HUDEP-2 (cell line): ENCODE measurements around the gene IGFBP7.
"Not testable (repeated sequence)": the region's sequence is repeated elsewhere in the genome, so short reads cannot be mapped to it uniquely, and the experiment has no call there.

ENCODE experiments used
- DNase-seq, 76 experiments: peaks; one replicate each; lab custom pipeline; 2025; ENCODE audit not compliant: unreplicated experiment in 76 of 76; lab: John Stamatoyannopoulos, UW

Gene IGFBP7

GRCh38 chr4:57076646-57077045, 33.5 kb downstream of the IGFBP7 start:
- no peak for DNase-seq

DNA sequence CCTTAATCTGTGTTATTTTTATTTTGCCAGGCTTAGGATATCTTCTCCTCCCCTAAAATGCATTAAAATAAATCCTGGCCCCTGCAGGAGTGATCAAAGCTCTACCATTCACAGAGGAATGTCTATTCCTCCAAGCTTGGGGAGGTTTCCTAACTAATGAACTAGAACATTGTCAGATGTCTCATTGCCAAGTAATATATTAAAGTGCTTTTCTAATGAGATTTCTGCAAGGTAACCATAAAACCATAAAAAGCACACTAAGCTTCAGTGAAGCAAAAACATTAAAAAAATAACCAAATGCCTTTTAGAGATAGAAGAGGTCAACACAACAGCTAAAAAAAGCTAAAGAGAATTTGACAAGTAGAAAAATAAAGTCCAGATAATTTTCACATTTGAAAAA, 34.8 kb downstream of the IGFBP7 start:
- DNase-seq = no peak

GRCh38 chr4:57074744-57075143, 35.4 kb downstream of the IGFBP7 start:
- DNase-seq = no peak

- no peak for DNase-seq
Measured at GRCh38 chr4:57073559-57073958, 36.6 kb downstream of the IGFBP7 start.

DNA sequence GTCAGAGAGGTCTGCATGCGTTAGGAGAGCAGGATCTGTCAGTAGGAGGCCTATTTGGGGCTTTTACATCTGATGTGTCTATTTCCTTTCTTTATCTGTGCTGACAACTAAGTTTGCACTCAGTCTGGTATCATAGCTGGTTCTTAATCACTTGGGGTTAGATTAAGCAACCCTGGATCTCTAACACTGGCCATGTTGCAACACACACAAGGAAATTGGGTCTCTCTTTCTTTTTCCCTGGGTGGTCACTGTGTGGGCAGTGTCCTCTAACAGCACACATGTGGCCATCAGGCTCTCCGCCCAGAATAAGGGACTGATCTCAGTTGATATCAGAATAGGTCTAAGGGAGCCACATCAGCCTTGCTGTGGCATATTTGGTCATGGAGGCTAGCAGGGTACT, 38.9 kb downstream of the IGFBP7 start:
- DNase-seq = no peak

DNA sequence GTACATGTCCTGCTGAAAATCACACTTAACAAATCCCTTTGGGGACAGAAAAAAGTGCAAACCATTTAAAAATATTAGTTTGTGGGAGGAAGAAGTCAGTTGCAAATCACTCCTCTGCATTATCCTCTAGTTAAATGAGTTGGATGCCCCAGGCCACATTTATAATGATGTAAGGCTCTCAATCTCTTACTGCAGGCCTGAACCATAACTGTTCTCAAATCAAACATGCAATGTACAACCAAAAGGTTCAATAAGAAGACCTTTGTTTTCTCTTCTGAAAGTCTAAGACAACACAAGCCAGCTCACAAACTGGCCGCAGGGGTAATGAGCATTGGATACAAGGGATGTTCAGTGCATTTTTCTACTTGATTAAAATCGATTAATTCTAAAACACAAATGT, 39.7 kb downstream of the IGFBP7 start:
- DNase-seq = no peak

DNA sequence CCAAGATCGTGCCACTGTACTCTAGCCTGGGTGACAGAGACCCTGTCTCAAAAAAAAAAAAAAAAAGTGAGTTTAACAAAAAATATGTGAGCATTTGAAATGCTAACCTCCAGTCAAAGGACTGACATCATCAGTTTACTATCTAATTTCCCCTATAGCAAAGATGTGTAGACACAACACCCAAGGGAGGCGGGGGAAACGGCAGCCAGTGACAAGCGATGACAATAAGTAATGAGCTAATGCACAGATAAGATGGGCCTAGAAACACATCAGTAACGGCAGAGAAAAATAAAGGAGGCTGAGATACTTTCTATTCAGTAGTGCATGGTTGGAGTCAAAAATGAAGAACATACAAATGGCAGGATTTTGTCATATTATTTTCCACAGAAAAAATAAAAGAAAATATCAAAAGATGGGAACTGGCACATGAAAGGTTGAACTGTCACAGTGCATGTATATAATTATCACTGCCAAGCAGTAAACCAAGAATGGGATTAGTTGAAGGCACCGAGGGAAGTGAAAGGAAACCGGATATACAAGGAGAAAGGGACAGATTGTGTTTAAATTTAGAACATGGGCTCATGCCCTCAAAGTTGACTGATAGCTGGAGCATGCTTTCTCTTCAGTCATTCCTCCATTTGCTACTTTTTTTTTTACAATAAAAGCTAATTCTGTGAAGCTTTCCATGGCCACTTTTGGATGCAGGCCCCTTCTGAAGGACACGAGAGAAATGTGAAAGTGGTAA, 41.8 kb downstream of the IGFBP7 start:
- DNase-seq = no peak

DNA sequence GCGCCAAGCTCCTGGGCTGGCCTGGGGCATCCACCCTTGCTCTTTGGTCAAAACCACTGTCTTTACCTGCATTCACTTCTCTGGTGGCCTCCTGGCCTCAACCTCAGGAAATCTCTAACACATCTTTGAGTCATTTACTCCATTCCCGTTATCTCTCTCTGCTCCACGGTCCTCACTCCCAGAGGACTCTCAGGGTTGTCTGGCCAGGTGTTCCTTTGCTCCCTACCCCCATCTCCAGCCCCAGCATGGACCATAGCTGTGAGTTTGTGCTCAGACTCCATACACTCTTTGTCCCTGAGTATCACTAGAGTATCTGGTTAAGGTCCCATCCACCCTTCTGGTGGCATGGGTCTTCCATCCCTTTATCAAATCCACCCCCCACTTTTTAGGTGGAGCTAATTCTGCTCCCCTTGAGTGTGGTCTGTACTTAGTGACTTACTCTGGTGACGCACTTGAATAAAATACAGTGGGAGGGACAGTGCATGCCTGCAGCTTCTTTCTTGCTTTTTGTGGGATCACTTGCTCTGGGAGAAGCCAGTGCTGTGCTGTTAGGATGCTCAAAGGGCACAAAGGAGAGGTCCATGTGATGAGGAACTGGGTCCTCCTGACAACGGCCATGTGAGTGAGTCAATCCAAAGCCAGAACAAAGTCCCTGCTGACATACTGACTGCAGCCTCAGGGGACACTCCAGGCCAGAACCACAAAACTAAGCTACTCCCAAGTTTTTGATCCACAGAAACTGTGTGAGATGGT, 44.3 kb downstream of the IGFBP7 start:
- DNase-seq = no peak

DNA sequence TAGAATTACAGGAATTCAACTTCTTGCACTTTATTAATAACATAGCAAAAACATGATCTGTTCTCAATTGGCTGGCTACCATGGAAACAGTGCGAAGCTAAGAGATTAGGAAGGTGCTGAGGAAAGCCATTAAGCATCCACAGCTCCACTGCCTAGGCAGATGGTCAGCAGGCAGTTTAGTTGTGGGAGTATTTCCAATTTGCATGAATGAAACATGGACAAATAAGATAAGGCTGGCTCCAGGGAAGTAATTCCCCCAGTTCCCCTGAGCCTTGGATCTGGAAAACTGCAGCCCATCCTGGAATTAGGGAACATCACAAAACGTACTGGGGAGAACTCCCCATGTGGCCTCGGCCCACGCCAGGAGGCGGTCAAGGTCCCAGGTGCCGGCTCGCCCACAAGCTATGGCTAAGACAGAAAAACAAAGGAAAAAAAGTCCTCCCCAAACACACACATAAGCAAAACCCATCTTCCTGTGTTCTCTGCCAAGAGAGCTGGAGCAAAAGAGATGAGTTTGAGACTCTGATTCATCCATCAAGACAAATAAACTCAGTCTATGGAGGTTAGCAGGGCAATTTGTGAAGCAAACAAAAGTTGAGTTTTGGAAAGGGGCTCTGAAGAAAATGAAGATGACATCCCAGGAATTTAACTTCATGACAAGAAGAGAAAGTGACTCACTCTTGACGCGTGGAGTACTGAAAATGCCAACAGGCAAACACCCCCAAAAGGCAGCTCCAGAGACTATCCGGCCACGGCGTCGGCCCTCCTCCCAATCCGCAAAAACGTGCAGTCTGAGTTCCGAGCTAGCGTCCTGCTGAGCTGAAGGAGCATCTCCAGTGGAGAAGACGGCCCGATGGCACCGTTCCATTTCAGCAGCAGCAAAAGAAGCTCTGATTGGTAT, 45.1 kb downstream of the IGFBP7 start:
- no peak for DNase-seq

- no peak for DNase-seq
Measured at GRCh38 chr4:57064120-57064519, 46.1 kb downstream of the IGFBP7 start.

DNA sequence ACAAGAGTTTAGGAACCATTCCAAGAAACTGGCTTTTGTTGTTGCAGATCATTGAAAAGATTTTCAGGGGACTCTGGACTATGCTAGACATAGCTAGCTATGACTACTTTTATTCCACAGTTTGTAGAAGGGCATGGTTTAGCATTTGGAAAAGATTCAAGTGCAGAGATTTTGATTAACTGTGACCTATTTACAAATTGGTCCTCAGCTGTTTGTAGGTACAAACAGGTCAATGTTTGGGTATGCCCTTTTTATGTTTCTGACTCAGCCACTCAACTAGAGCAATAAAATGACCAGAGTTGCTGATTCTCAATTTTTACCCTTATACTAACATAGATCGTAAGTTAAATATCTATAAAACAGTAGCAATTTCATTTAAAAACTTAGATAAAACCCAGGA, 46.7 kb downstream of the IGFBP7 start:
- DNase-seq = no peak

DNA sequence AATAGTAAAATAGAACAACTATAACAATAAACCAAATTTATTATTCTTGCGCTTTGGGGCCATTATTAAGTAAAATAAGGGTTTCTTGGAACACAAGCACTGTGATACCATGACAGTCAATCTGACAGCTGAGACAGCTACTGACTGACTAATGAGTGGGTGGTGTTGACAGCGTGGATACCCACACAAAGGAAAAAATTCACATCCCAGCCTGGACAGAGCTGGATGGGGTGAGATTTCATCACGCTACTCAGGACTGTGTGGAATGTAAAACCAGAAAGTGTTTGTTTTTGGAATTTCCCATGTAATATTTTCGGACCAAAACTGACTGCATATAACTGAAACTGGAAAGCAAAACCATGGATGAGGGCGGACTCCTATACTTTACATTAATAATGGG, 48.8 kb downstream of the IGFBP7 start:
- DNase-seq = no peak

GRCh38 chr4:57060717-57061067, 49.5 kb downstream of the IGFBP7 start:
- DNase-seq = not testable (repeated sequence)

DNA sequence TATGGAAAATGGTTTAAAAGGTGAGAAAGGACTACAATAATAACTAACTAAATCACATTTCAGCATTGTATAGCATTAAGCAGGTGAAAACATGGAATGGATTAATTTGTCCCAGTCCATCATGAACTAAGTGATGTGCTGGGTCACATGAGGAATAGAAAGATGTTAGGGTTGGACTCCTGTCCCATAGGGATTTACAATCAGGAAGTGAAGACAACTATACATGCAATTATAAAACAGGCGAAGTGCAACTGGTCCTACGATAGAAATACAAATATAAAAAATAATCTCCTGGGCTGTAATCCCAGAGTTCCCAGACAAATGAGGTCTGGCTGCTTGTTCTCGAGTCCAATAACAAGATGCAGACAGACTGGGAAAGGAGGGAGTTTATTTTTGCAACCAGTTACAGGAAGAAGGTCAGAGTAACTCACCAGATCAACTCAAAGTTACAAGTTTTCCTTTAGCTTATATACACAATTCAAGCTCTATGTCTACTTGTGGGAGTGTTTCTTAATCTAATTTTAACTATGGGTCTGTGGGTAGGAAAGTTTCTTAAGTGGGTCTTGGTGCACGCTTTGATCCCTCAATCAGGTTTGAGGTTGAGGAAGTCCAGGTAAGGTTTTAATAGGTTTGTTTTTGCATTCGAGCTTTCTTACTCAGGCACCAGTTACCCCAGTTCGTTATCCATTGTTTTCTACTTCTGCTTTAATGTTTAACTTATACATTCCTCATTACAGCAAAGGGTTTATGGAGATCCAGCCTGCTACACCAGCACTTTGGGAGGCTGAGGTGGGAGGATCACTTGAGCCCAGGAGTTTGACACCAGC, 50.1 kb downstream of the IGFBP7 start:
- no peak for DNase-seq

GRCh38 chr4:57055886-57056285, 54.3 kb downstream of the IGFBP7 start:
- DNase-seq = no peak

DNA sequence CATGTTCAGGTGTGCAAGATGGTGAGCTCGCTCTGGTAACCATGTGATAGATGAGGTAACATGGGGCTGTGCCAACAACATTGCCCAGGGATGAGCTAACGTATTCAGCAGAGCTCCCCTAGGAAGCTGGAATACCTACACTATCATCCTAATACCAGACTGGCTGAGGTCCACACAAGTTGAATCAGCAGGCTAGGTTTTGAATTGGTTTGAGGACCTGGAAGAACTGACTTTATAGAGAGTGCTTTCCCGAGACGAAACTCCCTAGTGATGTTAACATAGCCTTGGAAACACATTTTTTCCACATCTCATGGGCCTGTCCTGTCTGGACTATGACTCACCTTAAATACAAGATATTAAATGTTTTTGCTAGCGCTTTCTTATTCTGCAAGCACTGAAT, 56.7 kb downstream of the IGFBP7 start:
- no peak for DNase-seq

GRCh38 chr4:57051524-57051923, 58.7 kb downstream of the IGFBP7 start:
- no peak for DNase-seq

- no peak for DNase-seq
Measured at GRCh38 chr4:57051095-57051494, 59.1 kb downstream of the IGFBP7 start.

DNA sequence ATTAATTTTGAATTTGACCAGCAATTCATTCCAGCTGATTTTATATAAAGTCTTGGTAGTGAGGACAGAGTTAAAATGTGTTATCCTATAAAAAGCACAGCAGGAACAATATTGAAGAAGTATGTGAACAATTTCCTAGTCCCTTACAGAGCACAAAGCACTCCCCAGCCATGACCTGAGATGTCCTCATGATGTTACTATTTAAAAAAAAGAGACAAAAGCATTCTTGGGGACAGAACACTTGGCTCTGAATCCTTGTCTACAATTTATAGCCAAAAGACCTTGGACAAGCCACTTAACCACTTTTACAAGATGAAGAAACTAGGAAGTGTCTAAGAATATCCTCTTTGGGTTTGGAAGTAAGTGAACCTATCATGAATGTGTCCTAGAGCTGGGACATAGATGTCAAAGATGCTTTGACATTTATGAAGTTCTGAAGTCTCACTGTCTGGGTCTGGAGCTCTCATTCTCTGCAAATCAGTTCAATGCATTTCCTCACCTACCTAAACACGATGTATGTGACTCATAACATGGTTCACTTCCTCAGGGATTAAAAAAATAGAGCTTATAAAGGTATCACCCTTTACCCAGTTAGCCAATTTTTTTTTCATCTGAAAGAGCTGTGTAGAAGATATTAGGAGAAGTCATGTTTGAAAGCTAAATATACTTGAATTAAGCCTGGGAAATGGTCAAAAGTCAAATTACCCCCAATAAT, 61.4 kb downstream of the IGFBP7 start:
- no peak for DNase-seq

GRCh38 chr4:57047046-57047445, 63.1 kb downstream of the IGFBP7 start:
- not testable (repeated sequence) for DNase-seq
